HG03520 (cell line): Measurements from ENCODE around the gene RPAP3.
"Not testable (repeated sequence)": the region's sequence is repeated elsewhere in the genome, so short reads cannot be mapped to it uniquely, and the experiment has no call there.

Experiments
- ATAC-seq: cut with Tn5 transposase; IDR thresholded peaks from one replicate; pipeline ENCODE4 v1.9.1; 2021; ENCODE audit warnings: mild to moderate bottlenecking, moderate library complexity; ENCODE audit not compliant: unreplicated experiment

RPAP3 gene

DNA sequence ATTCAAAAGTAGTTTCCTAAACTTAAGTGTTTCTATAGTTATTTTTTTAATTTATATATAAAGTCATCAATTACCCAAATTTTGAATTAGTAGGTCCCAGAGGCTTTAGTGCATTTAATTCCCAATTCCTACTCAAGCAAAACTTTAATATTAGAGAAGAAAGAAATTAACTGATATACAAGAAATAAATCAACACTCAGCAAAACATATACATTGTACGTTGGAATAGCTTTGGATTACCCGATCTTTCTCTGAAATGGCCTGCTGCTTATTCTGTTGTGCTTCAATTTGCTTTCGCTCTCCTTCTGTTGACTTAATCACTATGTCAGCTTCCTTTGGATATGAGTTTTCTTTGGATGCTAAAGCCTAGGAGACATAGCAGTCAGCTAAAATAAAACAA, 18.2 kb downstream of the RPAP3 start:
- ATAC-seq: no peak

- ATAC-seq: no peak
Observed at GRCh38 chr12:47686645-47687240, 19.1 kb downstream of the RPAP3 start.

DNA sequence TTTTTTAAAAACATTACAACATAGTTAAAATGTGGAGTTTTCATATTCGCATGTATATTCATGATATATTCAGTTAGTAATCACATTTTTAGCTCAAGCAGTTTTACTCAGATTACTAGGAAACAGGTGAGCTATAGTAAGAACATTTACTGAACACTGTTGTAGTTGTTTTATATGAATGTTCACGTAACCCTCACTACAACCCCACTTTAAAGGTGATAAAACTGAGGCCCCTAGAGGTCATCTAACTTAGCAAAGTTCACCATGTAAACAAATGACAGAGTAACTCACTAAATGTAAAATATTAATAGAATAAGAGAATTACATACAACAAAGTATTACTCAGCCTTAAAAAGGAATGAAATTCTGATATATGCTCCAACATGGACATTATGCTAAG, 26.0 kb downstream of the RPAP3 start:
- ATAC-seq: no peak

DNA sequence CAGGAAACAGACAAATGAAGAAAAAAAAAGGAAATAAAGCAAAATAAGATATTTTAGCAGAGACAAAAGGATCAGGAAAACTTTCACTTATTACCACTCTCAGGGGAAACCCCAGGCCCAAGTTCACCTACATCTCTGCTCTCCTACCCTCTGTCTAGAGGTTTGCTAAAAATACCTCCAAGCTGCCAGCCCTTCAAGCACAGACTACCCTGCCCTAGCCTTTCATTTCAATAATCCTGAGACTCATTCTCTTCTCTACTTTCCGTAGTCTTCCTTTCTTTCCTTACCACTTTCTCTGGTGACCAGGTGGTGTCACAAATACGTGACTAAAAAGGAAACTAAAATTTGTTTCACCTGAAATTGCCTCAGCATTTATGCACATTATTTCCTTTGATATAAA, 33.8 kb downstream of the RPAP3 start:
- ATAC-seq: no peak

DNA sequence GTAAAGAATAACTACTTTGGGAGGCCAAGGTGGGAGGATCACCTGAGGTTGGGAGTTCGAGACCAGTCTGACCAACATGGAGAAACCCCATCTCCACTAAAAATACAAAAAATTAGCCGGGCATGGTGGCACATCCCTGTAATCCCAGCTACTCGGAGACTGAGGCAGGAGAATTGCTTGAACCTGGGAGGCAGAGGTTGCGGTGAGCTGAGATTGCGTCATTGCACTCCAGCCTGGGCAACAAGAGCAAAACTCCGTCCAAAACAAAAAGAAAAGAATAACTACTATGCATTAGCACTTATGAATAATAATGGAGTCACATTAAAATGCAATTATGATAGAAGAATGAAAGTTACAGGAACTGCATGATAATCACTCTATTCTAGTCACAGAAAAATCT, 37.9 kb downstream of the RPAP3 start:
- not testable (repeated sequence) for ATAC-seq

- ATAC-seq: no peak
Observed at GRCh38 chr12:47652521-47653234, 53.2 kb downstream of the RPAP3 start.

DNA sequence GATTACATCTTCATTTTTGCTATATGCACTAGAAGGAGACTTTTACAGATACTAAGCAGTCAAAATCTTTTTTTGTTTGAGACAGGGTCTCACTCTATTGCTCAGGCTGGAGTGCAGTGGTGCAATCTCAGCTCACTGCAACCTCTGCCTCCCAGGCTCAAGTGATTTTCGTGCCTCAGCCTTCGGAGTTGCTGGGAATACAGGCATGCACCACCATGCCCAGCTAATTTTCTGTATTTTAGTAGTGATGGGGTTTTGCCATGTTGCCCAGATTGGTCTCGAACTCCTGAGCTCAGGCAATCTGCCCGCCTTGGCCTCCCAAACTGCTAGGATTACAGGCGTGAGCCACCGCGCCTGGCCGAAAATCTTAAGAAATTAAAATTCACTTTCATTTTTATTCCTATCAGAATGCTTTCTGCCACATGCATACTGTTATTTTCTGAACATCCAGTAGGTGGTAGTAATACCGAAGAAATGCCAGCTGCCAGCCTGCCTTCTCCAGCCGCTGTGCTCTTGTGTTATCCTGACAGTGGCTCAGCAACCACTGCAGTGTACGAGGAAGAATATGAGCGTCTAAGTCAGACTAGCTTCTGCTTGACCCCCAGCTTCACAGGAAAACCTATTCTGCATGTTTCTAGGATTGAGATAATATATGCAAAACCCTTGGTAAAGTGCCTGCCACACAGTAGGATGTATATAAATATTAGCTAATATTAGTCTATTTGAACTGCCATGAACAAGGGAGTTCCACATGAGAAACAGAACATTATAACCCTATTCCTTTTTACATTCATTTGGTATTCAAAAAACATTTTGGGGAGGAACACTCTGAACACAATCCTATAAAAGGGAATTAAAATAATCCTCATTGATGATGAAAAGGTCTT, 54.2 kb downstream of the RPAP3 start:
- ATAC-seq: peak; percentile 57

- ATAC-seq: peak; percentile 81
Observed at GRCh38 chr12:47650469-47650868, 55.4 kb downstream of the RPAP3 start.

GRCh38 chr12:47649381-47649780, 56.4 kb downstream of the RPAP3 start:
- no peak for ATAC-seq

DNA sequence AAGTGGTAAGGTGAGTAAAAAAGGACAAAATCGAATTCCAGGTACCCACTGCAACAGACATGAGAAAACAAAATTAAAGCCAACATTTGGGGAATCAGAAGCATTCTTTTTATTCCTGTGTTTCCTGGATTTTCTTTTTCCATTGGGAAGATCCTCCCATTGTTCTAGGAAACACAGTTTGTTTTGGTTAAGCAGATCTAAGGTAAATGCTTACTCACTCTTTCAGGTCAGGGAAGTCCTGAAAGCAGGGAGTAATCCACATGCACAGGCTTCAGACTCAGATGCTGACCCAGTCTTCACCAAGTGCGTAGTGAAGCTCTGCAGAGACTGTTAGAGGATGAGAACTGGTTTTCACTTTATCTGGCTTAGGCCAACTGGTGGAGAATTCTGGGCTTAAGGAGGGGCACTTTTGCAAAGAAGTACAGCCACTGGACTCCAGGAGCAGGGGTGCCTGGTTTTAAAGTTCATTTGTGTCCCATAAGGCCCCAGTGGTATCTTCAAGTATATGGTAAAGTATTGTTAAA, 57.7 kb downstream of the RPAP3 start:
- ATAC-seq: no peak

GRCh38 chr12:47642310-47642709, 63.5 kb downstream of the RPAP3 start:
- not testable (repeated sequence) for ATAC-seq

- ATAC-seq: no peak
Observed at GRCh38 chr12:47636908-47637780, 68.7 kb downstream of the RPAP3 start.

GRCh38 chr12:47635770-47636169, 70.1 kb downstream of the RPAP3 start:
- not testable (repeated sequence) for ATAC-seq

DNA sequence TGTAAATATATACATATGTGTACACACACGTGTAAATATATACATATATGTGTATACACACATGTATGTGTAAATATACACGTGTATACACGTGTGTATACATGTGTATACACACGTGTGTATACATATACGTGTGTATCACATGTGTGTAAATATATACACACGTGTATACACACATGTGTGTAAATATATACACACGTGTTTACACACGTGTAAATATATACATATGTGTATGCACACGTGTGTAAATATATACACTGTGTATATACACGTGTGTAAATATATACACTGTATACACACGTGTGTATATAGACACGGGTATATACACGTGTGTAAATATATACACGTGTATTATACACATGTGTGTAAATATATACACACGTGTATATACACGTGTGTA, 71.7 kb downstream of the RPAP3 start:
- no peak for ATAC-seq

DNA sequence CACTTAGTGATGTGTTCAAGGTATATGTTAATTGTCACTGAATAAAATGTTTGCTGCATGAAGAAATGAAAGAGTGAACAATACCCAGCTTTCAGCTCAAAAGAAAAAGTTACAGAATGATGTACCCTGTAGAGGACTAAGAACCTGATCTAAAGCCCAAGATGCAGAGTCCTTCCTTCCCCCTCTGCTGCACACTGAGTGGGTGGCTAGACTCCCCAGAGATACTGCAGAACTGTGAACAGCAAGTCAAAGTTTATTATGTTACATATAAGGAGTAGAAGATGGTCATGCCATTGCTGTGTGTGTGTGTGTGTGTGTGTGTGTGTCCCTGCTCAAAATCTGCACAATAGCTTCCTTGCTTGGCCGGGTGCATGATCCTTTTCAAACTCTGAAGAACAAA, 83.9 kb downstream of the RPAP3 start:
- no peak for ATAC-seq

DNA sequence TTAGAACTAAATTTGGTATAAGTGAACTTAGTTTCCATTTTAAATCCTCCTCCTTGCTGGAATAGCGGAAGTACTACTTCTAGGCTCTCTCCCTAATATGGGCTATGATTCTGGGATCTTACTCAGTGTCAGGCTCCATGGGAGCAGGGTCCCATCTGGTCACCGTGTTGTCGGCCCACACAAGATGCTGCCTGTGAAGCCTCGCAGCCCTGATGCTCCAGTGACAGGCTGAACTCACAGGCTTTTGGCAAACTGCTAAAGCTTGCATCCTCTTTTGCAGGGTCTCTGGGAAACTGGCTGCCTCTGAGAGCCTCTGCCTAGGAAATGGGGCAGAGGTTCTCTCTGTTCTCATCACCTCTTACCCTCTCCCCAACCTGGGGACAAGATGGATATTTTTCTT, 88.4 kb downstream of the RPAP3 start:
- ATAC-seq: no peak

- ATAC-seq: no peak
Observed at GRCh38 chr12:47616440-47616839, 89.4 kb downstream of the RPAP3 start.

GRCh38 chr12:47615711-47616110, 90.1 kb downstream of the RPAP3 start:
- no peak for ATAC-seq

GRCh38 chr12:47614521-47614920, 91.3 kb downstream of the RPAP3 start:
- ATAC-seq: no peak

GRCh38 chr12:47612953-47613352, 92.9 kb downstream of the RPAP3 start:
- ATAC-seq: no peak

GRCh38 chr12:47611906-47612305, 93.9 kb downstream of the RPAP3 start:
- ATAC-seq: no peak
